Uterus (tissue), 2 donors: ENCODE measurements around the gene TACR2.

ENCODE experiments used
- CTCF ChIP-seq, 4 experiments: fragments of 200-600 bp in 2 of 4; fragments of 450-650 bp in 2 of 4; sonication (generic) in 2 of 4; IDR thresholded peaks; one replicate each; pipeline ENCODE4 v1.5.1; 2016 to 2019; ENCODE audit warnings: antibody characterized with exemption in 4 of 4, mild to moderate bottlenecking in 2 of 4, moderate library complexity in 1 of 4
- POLR2A ChIP-seq, 2 donors: fragments of 450-650 bp; IDR thresholded peaks; one replicate each; pipeline ENCODE4 v1.6.1; 2016; ENCODE audit warnings: antibody characterized with exemption in 2 of 2, mild to moderate bottlenecking in 1 of 2, moderate library complexity in 1 of 2

GRCh38 chr10:69384320-69384719, 32.4 kb downstream of the TACR2 start:
- TF ChIP-seq POLR2A (IDR thresholded peaks at IDR 0.05) (no peak), CTCF (IDR thresholded peaks at IDR 0.05) (no peak)
